Calu3 (cell line): ENCODE measurements around the gene TRABD2B. TPM values are rescaled to one million over a fixed set of nuclear protein-coding genes. Genes with fewer than 3 reads are reported as not detected.

Source experiments
- BruUV-seq: library from RNA; stranded (reverse); fragments of 400-500 nt; replicated peaks from 2 replicates; lab custom pipeline; 2021; lab: Mats Ljungman, UMichigan
- CTCF ChIA-PET: fragments of 300-600 bp; sonication (Branson Sonifier 250); formaldehyde crosslinking; loops from one replicate; lab custom pipeline; 2022; ENCODE audit warnings: antibody characterized with exemption; lab: Charles Lee
- DNase-seq: peaks from one replicate; pipeline ENCODE4 v3.0.0; 2022
- H3K27ac Mint-ChIP-seq: one replicate; pipeline ENCODE4 v1.8.0; 2022; ENCODE audit warnings: mixed read lengths; ENCODE audit not compliant: unreplicated experiment
- H3K27me3 Mint-ChIP-seq: one replicate; pipeline ENCODE4 v1.8.0; 2022; ENCODE audit warnings: mixed read lengths; ENCODE audit not compliant: unreplicated experiment
- H3K36me3 Mint-ChIP-seq: one replicate; pipeline ENCODE4 v1.8.0; 2022; ENCODE audit warnings: mild to moderate bottlenecking, moderate library complexity, mixed read lengths; ENCODE audit not compliant: insufficient read depth, unreplicated experiment
- H3K4me1 Mint-ChIP-seq: one replicate; pipeline ENCODE4 v1.8.0; 2022; ENCODE audit warnings: mild to moderate bottlenecking, low read depth, mixed read lengths; ENCODE audit not compliant: unreplicated experiment
- H3K4me3 Mint-ChIP-seq: one replicate; pipeline ENCODE4 v1.8.0; 2022; ENCODE audit warnings: mild to moderate bottlenecking, low read depth, moderate library complexity, mixed read lengths; ENCODE audit not compliant: unreplicated experiment
- H3K9me3 Mint-ChIP-seq: one replicate; pipeline ENCODE4 v1.8.0; 2022; ENCODE audit warnings: low read depth, mixed read lengths; ENCODE audit not compliant: unreplicated experiment
- intact Hi-C: fragments of 100-400 bp; cut with micrococcal nuclease; formaldehyde crosslinking; loops from one replicate; pipeline ENCODE4 v1.10.0; 2022; ENCODE audit not compliant: unreplicated experiment
- total RNA-seq: library from RNA; stranded (reverse); gene quantifications from 2 replicates; pipeline ENCODE4 v1.2.3, GENCODE V29; 2022
- TF ChIP-seq, protein P1 (sequence below): fragments of 200-600 bp; IDR thresholded peaks from one replicate; pipeline ENCODE4 v1.8.0; 2022; ENCODE audit warnings: antibody characterized with exemption; ENCODE audit not compliant: unreplicated experiment

Gene TRABD2B
- total RNA-seq, 1 experiment from 2014 or later, result 0.42 TPM

DNA sequence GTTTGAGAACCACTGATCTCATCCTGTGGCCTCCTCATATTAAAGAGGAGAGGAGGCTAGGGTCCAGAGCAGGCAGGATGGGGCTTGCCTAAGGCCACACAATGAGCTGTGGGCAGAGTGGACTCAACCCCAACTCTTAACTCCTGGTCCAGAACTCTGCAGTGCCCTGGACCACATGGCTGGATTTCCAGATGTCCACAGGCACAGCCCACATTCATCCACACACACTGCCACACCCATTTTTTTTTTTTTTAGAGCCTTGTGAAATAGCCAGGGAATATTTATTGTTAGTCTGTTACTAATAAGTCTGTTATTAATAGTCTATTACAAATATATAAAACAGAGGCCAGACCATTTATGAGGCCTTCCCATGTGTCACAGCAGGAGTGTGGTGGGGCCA, 192.2 kb downstream of the TRABD2B start:
- Mint-ChIP-seq H3K27ac (no peak overlapping the region), H3K27me3 (no peaks in the 10 kb centered on the region), H3K4me1 (no peaks in the 10 kb centered on the region), H3K9me3 (no peaks in the 10 kb centered on the region), H3K4me3 (no peak overlapping the region), H3K36me3 (no peaks in the 10 kb centered on the region)
- no TSS peak for BruUV-seq
- CTCF ChIA-PET, result no interaction called here
- intact Hi-C loops, result no loop called here
- TF ChIP-seq, protein P1, sequence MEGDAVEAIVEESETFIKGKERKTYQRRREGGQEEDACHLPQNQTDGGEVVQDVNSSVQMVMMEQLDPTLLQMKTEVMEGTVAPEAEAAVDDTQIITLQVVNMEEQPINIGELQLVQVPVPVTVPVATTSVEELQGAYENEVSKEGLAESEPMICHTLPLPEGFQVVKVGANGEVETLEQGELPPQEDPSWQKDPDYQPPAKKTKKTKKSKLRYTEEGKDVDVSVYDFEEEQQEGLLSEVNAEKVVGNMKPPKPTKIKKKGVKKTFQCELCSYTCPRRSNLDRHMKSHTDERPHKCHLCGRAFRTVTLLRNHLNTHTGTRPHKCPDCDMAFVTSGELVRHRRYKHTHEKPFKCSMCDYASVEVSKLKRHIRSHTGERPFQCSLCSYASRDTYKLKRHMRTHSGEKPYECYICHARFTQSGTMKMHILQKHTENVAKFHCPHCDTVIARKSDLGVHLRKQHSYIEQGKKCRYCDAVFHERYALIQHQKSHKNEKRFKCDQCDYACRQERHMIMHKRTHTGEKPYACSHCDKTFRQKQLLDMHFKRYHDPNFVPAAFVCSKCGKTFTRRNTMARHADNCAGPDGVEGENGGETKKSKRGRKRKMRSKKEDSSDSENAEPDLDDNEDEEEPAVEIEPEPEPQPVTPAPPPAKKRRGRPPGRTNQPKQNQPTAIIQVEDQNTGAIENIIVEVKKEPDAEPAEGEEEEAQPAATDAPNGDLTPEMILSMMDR, result no peak
- DNase-seq, result no peak

DNA sequence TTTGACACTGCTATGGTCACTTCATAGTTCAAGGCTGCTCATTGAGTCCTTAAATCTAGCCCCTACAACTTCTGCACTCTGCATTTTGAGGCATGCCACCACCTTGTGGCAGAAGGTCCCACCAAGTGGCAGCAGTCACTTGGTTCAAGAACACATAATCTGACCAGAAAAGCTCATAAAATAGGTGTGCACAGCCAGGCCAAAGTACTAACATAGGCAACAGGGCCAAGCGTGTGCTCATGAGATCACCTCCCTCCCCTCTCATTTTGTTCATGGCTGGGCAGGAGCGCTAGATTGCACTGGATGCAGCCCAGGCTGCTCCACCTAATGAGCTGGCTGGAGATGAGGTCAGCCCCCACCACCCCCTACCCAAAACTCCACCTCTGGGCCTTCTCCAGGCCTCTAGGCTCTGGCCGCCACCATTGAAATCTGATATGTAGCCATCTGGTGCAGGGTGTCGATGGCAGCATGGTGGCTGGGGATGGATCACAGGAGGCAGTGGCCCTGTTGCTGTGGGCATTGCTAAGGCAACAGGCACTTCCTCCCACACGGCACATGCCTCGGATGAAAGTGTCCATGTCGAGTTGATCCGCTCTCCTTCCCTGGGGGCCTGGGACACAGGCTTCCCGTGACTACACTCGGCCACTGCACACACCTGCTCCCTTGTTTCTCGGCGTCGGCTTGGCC, 193.2 kb downstream of the TRABD2B start:
- CTCF ChIA-PET, result no interaction called here
- H3K36me3 Mint-ChIP-seq, result no peaks in the 10 kb centered on the region
- H3K27me3 Mint-ChIP-seq, result no peaks in the 10 kb centered on the region
- no peak overlapping the region for H3K27ac Mint-ChIP-seq
- no peak for DNase-seq
- no TSS peak for BruUV-seq
- no peak overlapping the region for H3K4me3 Mint-ChIP-seq
- H3K9me3 Mint-ChIP-seq, result no peaks in the 10 kb centered on the region
- TF ChIP-seq, protein P1, result no peak
- no peaks in the 10 kb centered on the region for H3K4me1 Mint-ChIP-seq
- intact Hi-C loops, result no loop called here

DNA sequence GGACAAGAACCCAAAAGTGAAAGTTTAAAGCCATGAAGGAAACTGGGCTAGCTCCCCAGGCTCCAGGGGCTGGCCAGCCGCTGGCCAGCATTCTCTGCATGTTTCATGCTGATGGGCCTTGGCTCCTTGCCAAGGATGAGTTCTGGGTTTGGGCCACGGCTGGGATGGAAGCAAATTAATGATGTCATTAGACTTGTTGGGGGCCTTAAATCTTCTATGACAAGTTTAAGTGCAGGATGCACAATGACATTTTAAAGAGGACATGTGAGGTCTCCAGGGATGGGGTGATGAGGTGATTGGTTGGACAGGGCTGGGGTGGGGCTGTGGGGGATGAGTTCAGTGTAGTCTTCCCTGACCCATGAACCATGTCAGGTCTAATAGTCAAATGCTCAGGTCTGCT, 199.6 kb downstream of the TRABD2B start:
- Mint-ChIP-seq H3K36me3 (no peaks in the 10 kb centered on the region), H3K27ac (no peak overlapping the region), H3K4me3 (no peak overlapping the region), H3K4me1 (no peaks in the 10 kb centered on the region), H3K9me3 (no peaks in the 10 kb centered on the region), H3K27me3 (no peaks in the 10 kb centered on the region)
- intact Hi-C loops, result no loop called here
- no peak for DNase-seq
- TF ChIP-seq, protein P1, result no peak
- BruUV-seq, result no TSS peak
- CTCF ChIA-PET, result no interaction called here

DNA sequence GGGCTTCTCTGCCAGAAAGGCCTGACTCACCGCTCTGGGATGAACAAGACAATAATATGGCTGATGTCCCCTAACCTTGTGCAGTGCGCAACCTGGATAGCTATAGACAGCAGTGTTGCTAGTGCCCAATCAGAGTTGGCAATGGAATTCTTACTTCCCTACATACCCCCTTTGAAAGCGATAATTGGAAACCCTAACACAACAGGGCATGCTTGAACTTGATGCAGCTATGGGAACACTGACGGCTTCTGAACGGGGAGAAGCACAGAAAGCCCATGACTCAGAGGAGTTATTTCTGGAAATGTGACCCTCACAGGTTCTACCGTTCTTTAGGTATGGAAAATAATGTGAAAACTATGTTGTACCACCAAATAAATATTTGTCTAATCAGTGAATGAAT, 200.6 kb downstream of the TRABD2B start:
- H3K9me3 Mint-ChIP-seq, result no peaks in the 10 kb centered on the region
- no peak for DNase-seq
- H3K27ac Mint-ChIP-seq, result no peak overlapping the region

More for the DNA sequence above, 200.6 kb downstream of the TRABD2B start:
- intact Hi-C loops, result no loop called here
- no peaks in the 10 kb centered on the region for H3K36me3 Mint-ChIP-seq
- CTCF ChIA-PET, result no interaction called here
- TF ChIP-seq, protein P1, result no peak
- no peaks in the 10 kb centered on the region for H3K27me3 Mint-ChIP-seq
- BruUV-seq, result no TSS peak
- H3K4me3 Mint-ChIP-seq, result no peak overlapping the region
- H3K4me1 Mint-ChIP-seq, result no peaks in the 10 kb centered on the region
